Cardiac fibroblast (primary cell): Measurements from ENCODE around the gene FRMD4A.

Experiments used
- DNase-seq, 2 donors: peaks; one replicate each; pipeline versions ENCODE4 v3.0.0 to v3.0.0-alpha.2; 2010; ENCODE audit warnings: low read depth in 2 of 2
- H3K4me3 ChIP-seq, 2 donors: replicated peaks in 1 of 2; 1 replicate in 1 of 2; 2 replicates in 1 of 2; pipeline ENCODE4 v1.5.1; 2011; ENCODE audit warnings: low read depth in 2 of 2, low read length in 2 of 2, mild to moderate bottlenecking in 2 of 2, moderate library complexity in 1 of 2
- CTCF ChIP-seq: IDR thresholded peaks from one replicate; pipeline ENCODE4 v1.5.1; 2011; ENCODE audit warnings: low read depth, mild to moderate bottlenecking, low read length, inconsistent platforms

FRMD4A gene

GRCh38 chr10:13712837-13713581 lies 617.7 kb downstream of the FRMD4A start:
- no peak for TF ChIP-seq CTCF
- peak; percentile 94 to 98 for DNase-seq
- H3K4me3 ChIP-seq: no peak overlapping the region

- H3K4me3 ChIP-seq: no peak overlapping the region
- DNase-seq: no peak
- no peak for TF ChIP-seq CTCF
Measured at GRCh38 chr10:13712476-13712836, 618.3 kb downstream of the FRMD4A start.

- TF ChIP-seq CTCF: no peak
- DNase-seq: no peak
- H3K4me3 ChIP-seq: no peak overlapping the region
Measured at GRCh38 chr10:13711291-13711690, 619.4 kb downstream of the FRMD4A start.

GRCh38 chr10:13709931-13710650 lies 620.6 kb downstream of the FRMD4A start:
- TF ChIP-seq CTCF: no peak
- DNase-seq: peak in 1 of 2 donors; percentile 56
- H3K4me3 ChIP-seq: no peak overlapping the region

- no peak for DNase-seq
- H3K4me3 ChIP-seq: peak overlapping the region; percentile 55 to 75
- no peak for TF ChIP-seq CTCF
Measured at GRCh38 chr10:13708256-13708990, 622.3 kb downstream of the FRMD4A start.

GRCh38 chr10:13707156-13707881 lies 623.4 kb downstream of the FRMD4A start:
- peak overlapping the region; percentile 55 to 75 for H3K4me3 ChIP-seq
- no peak for TF ChIP-seq CTCF
- DNase-seq: peak; percentile 94 to 96
